ENCODE data around the gene OR2AT4.

GRCh38 chr11:75056814-75057213, 39.9 kb downstream of the OR2AT4 start:
- no peak for TF ChIP-seq CTCF (conservative IDR thresholded peaks at IDR 0.05)
- TF ChIP-seq ZFX (IDR thresholded peaks at IDR 0.05) = no peak

Measured in C4-2B (cell line).